Subcutaneous abdominal adipose tissue (tissue), 5 donors: ENCODE measurements around the gene C20orf173.

ENCODE experiments used
- H3K27ac ChIP-seq: one replicate; pipeline ENCODE4 v1.7.0; 2013; ENCODE audit warnings: low read depth, mild to moderate bottlenecking, inconsistent platforms, low read length, moderate library complexity
- H3K27me3 ChIP-seq, 5 donors: one replicate each; pipeline ENCODE4 v1.7.0; 2013; ENCODE audit warnings: low read length in 5 of 5, inconsistent platforms in 1 of 5; ENCODE audit not compliant: control insufficient read depth in 5 of 5, insufficient read depth in 4 of 5
- H3K36me3 ChIP-seq, 5 donors: one replicate each; pipeline ENCODE4 v1.7.0; 2013; ENCODE audit warnings: low read length in 5 of 5; ENCODE audit not compliant: control insufficient read depth in 5 of 5, insufficient read depth in 5 of 5
- H3K4me1 ChIP-seq, 5 donors: one replicate each; pipeline ENCODE4 v1.7.0; 2013; ENCODE audit warnings: low read length in 5 of 5, mild to moderate bottlenecking in 3 of 5, moderate library complexity in 1 of 5; ENCODE audit not compliant: control insufficient read depth in 5 of 5, insufficient read depth in 5 of 5
- H3K4me3 ChIP-seq, 5 donors: one replicate each; pipeline ENCODE4 v1.7.0; 2013; ENCODE audit warnings: low read length in 5 of 5, low read depth in 1 of 5
- H3K9ac ChIP-seq, 5 donors: one replicate each; pipeline ENCODE4 v1.7.0; 2013; ENCODE audit warnings: low read length in 5 of 5, mild to moderate bottlenecking in 4 of 5, moderate library complexity in 3 of 5
- H3K9me3 ChIP-seq, 5 donors: one replicate each; pipeline ENCODE4 v1.7.0; 2013; ENCODE audit warnings: low read length in 5 of 5; ENCODE audit not compliant: control insufficient read depth in 5 of 5
- donor health status: healthy.
- donor health status: healthy.
- donor health status: healthy.
- donor health status: healthy.
- donor health status: healthy.

The C20orf173 gene

GRCh38 chr20:35511814-35512420, 17.5 kb downstream of the C20orf173 start:
- Histone ChIP-seq H3K27ac (no peak overlapping the region), H3K9ac (no peak overlapping the region), H3K9me3 (no peaks in the 10 kb centered on the region), H3K4me1 (no peaks in the 10 kb centered on the region), H3K36me3 (peaks cover 3 to 85% (median 53%) of the 10 kb centered on the region in 5 donors), H3K4me3 (no peak overlapping the region), H3K27me3 (no peaks in the 10 kb centered on the region)

DNA sequence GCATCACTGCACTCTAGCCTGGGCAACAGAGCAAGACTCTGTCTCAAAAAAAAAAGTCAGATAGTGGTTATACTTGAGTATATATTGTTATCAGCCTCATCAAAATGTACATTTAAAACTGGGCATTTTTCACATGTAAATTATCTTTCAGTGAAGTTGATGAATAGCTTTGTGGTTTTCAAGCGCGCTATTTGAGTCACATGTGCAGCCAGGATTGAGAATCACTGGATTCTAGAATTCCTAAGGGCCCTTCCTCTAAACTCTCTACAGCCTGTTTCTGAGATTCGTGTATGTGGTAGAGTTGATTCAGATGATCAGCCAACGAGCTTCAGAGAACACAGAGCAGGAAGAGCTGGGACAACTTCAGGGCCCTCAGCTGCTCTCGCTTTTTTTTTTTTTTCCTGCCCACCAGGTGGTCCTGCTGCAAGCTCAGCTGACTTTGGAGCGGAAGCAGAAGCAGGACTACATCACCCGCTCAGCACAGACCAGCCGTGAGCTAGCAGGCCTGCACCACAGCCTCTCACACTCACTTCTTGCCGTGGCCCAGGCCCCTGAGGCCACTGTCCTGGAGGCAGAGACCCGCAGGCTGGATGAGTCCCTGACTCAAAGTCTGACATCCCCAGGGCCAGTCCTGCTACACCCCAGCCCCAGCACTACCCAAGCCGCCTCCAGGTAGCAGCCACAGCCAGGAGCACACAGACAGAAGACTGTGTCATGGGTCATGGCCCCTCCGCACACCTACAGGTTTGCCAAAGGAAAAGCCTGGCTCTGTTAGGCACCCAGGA, 18.3 kb downstream of the C20orf173 start:
- H3K4me3 ChIP-seq = no peak overlapping the region
- H3K27ac ChIP-seq = no peak overlapping the region
- no peaks in the 10 kb centered on the region for H3K27me3 ChIP-seq
- H3K36me3 ChIP-seq = peaks cover 5 to 92% (median 59%) of the 10 kb centered on the region in 5 donors
- H3K4me1 ChIP-seq = no peaks in the 10 kb centered on the region
- H3K9me3 ChIP-seq = no peaks in the 10 kb centered on the region
- H3K9ac ChIP-seq = no peak overlapping the region

DNA sequence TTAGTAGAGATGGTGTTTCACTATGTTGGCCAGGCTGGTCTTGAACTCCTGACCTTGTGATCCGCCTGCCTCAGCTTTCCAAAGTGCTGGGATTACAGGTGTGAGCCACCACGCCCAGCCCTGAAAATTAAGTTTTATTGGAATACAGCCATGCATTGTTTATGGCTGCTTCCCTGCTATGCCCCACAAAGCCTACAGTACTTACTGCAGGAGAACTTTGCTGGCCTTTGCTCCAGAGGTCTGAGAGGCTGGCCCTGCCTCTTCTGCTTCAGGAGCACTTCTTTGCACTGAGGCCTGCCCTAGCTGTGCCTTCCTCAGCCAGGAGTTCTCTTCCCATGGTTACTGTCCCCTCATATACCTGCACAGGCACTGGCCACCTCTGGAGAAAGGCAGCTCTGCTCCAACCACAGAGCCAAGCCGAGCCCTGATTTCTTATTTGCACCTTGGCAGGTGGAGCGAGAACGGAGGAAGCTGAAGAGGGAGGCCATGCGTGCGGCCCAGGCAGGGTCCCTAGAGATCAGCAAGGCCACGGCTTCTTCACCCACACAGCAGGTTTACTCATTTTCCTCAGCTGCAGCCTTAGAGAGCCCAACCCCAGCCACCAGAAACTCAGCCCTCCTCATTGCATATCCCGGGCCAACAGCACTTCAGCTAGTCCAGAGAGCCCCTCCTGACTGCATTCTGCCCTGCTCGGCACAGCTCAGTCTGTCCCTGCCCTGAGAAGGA, 20.8 kb downstream of the C20orf173 start:
- Histone ChIP-seq H3K4me3 (no peak overlapping the region), H3K9me3 (no peaks in the 10 kb centered on the region), H3K27me3 (no peaks in the 10 kb centered on the region), H3K27ac (no peak overlapping the region), H3K9ac (no peak overlapping the region), H3K36me3 (peaks cover 7 to 95% (median 75%) of the 10 kb centered on the region in 5 donors), H3K4me1 (peaks cover 0 to 4% (median 0%) of the 10 kb centered on the region in 5 donors)

DNA sequence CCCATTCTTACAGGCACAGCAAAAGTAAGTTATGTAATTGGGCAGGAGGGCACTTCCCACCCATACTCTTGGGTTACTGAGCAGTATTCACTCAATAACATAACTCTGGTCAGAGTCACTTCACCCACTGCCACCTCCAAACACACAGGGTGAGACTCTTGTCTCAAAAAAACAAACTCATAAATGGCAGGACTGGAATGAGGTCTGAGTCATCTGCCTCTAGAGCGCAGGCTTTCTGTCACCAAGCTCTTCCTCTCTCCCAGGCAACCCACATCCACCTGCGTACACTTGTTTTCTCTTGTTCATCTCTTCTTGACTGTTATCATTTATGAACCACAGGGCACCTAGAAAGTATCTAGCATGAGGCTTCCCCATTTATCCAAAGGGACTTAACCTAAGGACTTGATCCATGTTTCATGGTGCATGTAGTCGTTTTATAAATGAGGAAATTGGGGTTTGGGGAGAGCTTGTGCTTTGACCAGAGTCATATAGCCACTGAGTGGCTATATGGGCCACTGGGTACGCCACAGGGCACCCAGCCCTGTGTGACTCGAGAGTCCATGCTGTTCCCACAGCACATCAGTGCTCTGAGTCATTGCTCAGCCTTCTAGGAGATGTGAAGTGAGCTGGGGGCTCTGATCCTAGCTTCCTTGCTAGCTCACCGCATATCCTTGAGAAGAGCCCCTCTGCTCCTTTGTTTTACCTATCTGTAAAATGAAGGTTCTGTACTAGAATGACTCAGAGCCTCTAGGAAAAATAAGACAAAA, 22.4 kb downstream of the C20orf173 start:
- Histone ChIP-seq H3K36me3 (peaks cover 7 to 97% (median 84%) of the 10 kb centered on the region in 5 donors), H3K27ac (no peak overlapping the region), H3K9ac (no peak overlapping the region), H3K4me3 (no peak overlapping the region), H3K27me3 (no peaks in the 10 kb centered on the region), H3K4me1 (peaks cover 0 to 4% (median 0%) of the 10 kb centered on the region in 5 donors), H3K9me3 (no peaks in the 10 kb centered on the region)

DNA sequence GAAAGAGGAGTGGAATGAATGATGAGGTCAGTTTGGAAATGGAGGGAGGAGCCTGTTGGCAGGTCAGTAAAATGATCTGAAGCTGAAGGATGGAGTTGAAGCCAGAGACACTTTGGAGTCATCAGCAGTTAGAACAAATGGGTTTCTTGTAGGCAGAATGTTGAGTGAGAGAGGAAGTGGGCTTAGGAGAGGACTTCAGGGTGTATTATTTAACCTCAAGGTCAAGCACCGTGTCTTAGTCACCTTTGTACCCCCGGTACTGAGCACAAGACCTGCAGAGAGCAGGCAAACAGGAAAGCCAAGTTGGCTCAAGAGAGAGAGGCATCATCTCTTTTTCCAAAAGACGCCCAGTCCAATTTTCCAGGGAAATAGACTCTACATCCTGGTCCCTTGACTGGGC, 23.3 kb downstream of the C20orf173 start:
- Histone ChIP-seq H3K9ac (no peak overlapping the region), H3K4me1 (peaks cover 0 to 4% (median 0%) of the 10 kb centered on the region in 5 donors), H3K36me3 (peaks cover 4 to 97% (median 81%) of the 10 kb centered on the region in 5 donors), H3K4me3 (no peak overlapping the region), H3K9me3 (no peaks in the 10 kb centered on the region), H3K27ac (no peak overlapping the region), H3K27me3 (no peaks in the 10 kb centered on the region)

DNA sequence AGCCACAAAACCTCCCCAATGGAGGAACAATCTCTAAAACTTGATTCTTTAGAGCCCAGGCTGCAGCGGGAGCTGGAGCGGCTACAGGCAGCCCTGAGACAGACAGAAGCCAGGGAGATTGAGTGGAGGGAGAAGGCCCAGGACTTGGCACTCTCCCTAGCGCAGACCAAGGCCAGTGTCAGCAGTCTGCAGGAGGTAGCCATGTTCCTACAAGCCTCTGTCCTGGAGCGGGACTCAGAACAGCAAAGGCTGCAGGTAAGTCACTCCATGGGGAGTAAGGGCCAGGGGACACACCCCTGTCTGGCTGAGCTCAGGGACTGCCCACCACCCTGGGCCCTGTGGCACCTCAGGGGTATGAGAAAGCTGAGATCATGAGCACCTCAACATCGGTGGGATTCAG, 24.7 kb downstream of the C20orf173 start:
- Histone ChIP-seq H3K9ac (no peak overlapping the region), H3K4me3 (no peak overlapping the region), H3K9me3 (no peaks in the 10 kb centered on the region), H3K36me3 (peaks cover 4 to 95% (median 80%) of the 10 kb centered on the region in 5 donors), H3K27me3 (no peaks in the 10 kb centered on the region), H3K4me1 (peaks cover 0 to 4% (median 0%) of the 10 kb centered on the region in 5 donors), H3K27ac (no peak overlapping the region)

GRCh38 chr20:35503841-35504561, 25.5 kb downstream of the C20orf173 start:
- H3K9ac ChIP-seq = no peak overlapping the region
- H3K27ac ChIP-seq = no peak overlapping the region
- H3K9me3 ChIP-seq = no peaks in the 10 kb centered on the region
- H3K4me1 ChIP-seq = peaks cover 0 to 4% (median 0%) of the 10 kb centered on the region in 5 donors
- no peak overlapping the region for H3K4me3 ChIP-seq
- peaks cover 9 to 95% (median 79%) of the 10 kb centered on the region in 5 donors for H3K36me3 ChIP-seq
- no peaks in the 10 kb centered on the region for H3K27me3 ChIP-seq

- Histone ChIP-seq H3K27me3 (no peaks in the 10 kb centered on the region), H3K9ac (no peak overlapping the region), H3K36me3 (peaks cover 9 to 96% (median 73%) of the 10 kb centered on the region in 5 donors), H3K27ac (no peak overlapping the region), H3K4me3 (no peak overlapping the region), H3K4me1 (peaks cover 0 to 5% (median 2%) of the 10 kb centered on the region in 5 donors), H3K9me3 (no peaks in the 10 kb centered on the region)
Observed at GRCh38 chr20:35503281-35503680, 26.2 kb downstream of the C20orf173 start.

- Histone ChIP-seq H3K9me3 (no peaks in the 10 kb centered on the region), H3K9ac (no peak overlapping the region), H3K4me1 (peaks cover 2 to 14% (median 9%) of the 10 kb centered on the region in 5 donors), H3K36me3 (peaks cover 9 to 96% (median 71%) of the 10 kb centered on the region in 5 donors), H3K27me3 (no peaks in the 10 kb centered on the region), H3K4me3 (no peak overlapping the region), H3K27ac (no peak overlapping the region)
Observed at GRCh38 chr20:35502352-35502751, 27.1 kb downstream of the C20orf173 start.
